Sigmoid colon (tissue), 7 donors: ENCODE data around the gene NUCKS1. TPM values are rescaled to one million over a fixed set of nuclear protein-coding genes. Genes with fewer than 3 reads are reported as not detected.

ENCODE experiments used
- DNase-seq: peaks from one replicate; pipeline ENCODE4 v3.0.0-alpha.2; 2019
- H3K27ac ChIP-seq, 4 donors: fragments of 200-600 bp; sonication (generic); one replicate each; pipeline ENCODE4 v1.5.1; 2016 to 2019; ENCODE audit warnings: mild to moderate bottlenecking in 1 of 4
- H3K27me3 ChIP-seq, 3 donors: fragments of 200-600 bp; sonication (generic); one replicate each; pipeline ENCODE4 v1.5.1; 2019; ENCODE audit warnings: mild to moderate bottlenecking in 1 of 3
- H3K36me3 ChIP-seq, 4 donors: fragments of 200-600 bp; sonication (generic); one replicate each; pipeline ENCODE4 v1.5.1; 2016 to 2019
- H3K4me1 ChIP-seq, 4 donors: fragments of 200-600 bp; sonication (generic); one replicate each; pipeline ENCODE4 v1.5.1; 2017 to 2019
- H3K4me3 ChIP-seq, 4 donors: fragments of 200-600 bp; sonication (generic); one replicate each; pipeline ENCODE4 v1.5.1; 2017 to 2019; ENCODE audit warnings: mild to moderate bottlenecking in 2 of 4, moderate library complexity in 1 of 4
- H3K9me3 ChIP-seq, 4 donors: fragments of 200-600 bp in 3 of 4; sonication (generic) in 3 of 4; one replicate each; pipeline versions ENCODE4 v1.5.1 to v1.6.1; 2013 to 2019
- EP300 ChIP-seq, 4 donors: sonication (generic); formaldehyde crosslinking; IDR thresholded peaks; one replicate each; pipeline ENCODE4 v1.6.1; 2017; ENCODE audit warnings: antibody characterized with exemption in 4 of 4
- POLR2A ChIP-seq, 2 donors: fragments of 450-650 bp; IDR thresholded peaks; one replicate each; pipeline ENCODE4 v1.6.1; 2016; ENCODE audit warnings: antibody characterized with exemption in 2 of 2, mild to moderate bottlenecking in 2 of 2, moderate library complexity in 2 of 2
- POLR2AphosphoS5 ChIP-seq, 4 donors: sonication (generic); formaldehyde crosslinking; IDR thresholded peaks; one replicate each; pipeline ENCODE4 v1.6.1; 2017; ENCODE audit warnings: antibody characterized with exemption in 4 of 4
- WGBS, 2 donors: extraction: QIAGEN DNeasy Blood & Tissue Kit; methylation state at CpG; one replicate each; pipeline ENCODE4 v1.1.7; 2013; 5-methylcytosine and 5-hydroxymethylcytosine counted together
- intact Hi-C: fragments of 100-400 bp; cut with DNase I; formaldehyde crosslinking; loops from one replicate; pipeline ENCODE4 v1.15.1; 2023
- polyA plus RNA-seq, 3 donors: library from polyadenylated mRNA; stranded (reverse); fragments of 200-250 nt; gene quantifications; one replicate each; pipeline ENCODE4 v1.2.3, GENCODE V29; 2013
- total RNA-seq, 4 donors: library from RNA; depleted of rRNA; stranded (reverse); fragments of >200 nt; gene quantifications; one replicate each; pipeline ENCODE4 v1.1.0, GENCODE V29; 2016
- TF ChIP-seq, protein P1 (sequence below), 4 experiments: fragments of 450-650 bp in 3 of 4; fragments of 200-600 bp in 1 of 4; IDR thresholded peaks; one replicate each; pipeline ENCODE4 v1.5.1; 2016 to 2019; ENCODE audit warnings: antibody characterized with exemption in 4 of 4, mild to moderate bottlenecking in 3 of 4, moderate library complexity in 2 of 4
- donor health status: healthy with polysubstance abuse.
- donor health status: Bipolar disorder and iron deficiency.
- donor health status: healthy.

NUCKS1 gene
- total and polyA plus RNA-seq, 7 donors = 22.2 to 112 (median 88.9) TPM

- 87 to 94% methylated on average over 1 of the region's 1 CpG for WGBS, 2 donors
- intact Hi-C loops = loop anchor here (10.0 kb wide), 1 partner anchor 710 kb away; no protein-coding TSS in a partner anchor
These were observed 14.8 kb downstream of the NUCKS1 start for GRCh38 chr1:205735218-205735617.

DNA sequence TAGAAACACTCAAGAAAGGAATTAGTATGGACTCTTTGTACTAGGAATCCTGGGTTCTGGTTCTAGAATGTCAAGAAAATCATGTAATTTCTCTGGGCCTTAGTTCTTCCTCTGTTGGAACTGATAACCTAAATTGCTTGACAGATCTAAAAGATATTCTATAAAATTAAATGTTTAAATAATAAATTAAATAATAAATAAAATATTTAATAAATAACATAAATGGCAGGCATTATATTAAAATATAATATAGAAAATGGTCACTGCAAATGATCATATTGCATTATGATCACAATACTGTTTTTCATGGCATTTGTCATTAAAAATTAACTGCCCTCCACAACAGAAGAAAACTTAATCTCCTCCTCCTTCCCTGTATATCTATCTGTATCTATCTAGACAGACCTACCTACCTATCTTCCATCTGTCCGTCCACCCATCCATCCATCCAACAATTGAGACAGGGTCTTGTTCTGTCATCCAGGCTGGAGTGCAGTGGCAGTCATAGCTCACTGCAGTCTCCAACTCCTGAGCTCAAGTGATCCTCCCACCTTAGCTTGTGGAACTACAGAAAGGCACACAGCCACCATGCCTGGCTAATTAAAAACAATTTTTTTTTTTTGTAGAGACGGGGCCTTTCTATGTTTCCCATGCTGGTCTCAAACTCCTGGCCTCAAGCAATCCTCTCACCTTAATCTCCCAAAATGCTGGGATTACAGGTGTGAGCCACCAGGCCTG is 16.4 kb downstream of the NUCKS1 start:
- H3K36me3 ChIP-seq = peaks cover 0 to 26% (median 0%) of the 10 kb centered on the region in 4 donors
- H3K27me3 ChIP-seq = no peaks in the 10 kb centered on the region
- intact Hi-C loops = loop anchor here (10.0 kb wide), 1 partner anchor 711 kb away; no protein-coding TSS in a partner anchor
- TF ChIP-seq POLR2A (IDR thresholded peaks at IDR 0.05) = no peak
- TF ChIP-seq, protein P1, sequence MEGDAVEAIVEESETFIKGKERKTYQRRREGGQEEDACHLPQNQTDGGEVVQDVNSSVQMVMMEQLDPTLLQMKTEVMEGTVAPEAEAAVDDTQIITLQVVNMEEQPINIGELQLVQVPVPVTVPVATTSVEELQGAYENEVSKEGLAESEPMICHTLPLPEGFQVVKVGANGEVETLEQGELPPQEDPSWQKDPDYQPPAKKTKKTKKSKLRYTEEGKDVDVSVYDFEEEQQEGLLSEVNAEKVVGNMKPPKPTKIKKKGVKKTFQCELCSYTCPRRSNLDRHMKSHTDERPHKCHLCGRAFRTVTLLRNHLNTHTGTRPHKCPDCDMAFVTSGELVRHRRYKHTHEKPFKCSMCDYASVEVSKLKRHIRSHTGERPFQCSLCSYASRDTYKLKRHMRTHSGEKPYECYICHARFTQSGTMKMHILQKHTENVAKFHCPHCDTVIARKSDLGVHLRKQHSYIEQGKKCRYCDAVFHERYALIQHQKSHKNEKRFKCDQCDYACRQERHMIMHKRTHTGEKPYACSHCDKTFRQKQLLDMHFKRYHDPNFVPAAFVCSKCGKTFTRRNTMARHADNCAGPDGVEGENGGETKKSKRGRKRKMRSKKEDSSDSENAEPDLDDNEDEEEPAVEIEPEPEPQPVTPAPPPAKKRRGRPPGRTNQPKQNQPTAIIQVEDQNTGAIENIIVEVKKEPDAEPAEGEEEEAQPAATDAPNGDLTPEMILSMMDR (IDR thresholded peaks at IDR 0.05) = no peak
- TF ChIP-seq POLR2AphosphoS5 (IDR thresholded peaks at IDR 0.05) = no peak
- TF ChIP-seq EP300 (IDR thresholded peaks at IDR 0.05) = no peak
- H3K4me3 ChIP-seq = no peak overlapping the region
- no peak overlapping the region for H3K27ac ChIP-seq
- WGBS, 2 donors = 92% methylated on average over 2 of the region's 2 CpGs
- no peaks in the 10 kb centered on the region for H3K9me3 ChIP-seq
- H3K4me1 ChIP-seq = peaks cover 0 to 47% (median 9%) of the 10 kb centered on the region in 4 donors
- DNase-seq = no peak

More at GRCh38 chr1:205735218-205735617, 14.8 kb downstream of the NUCKS1 start:
- Histone ChIP-seq H3K27me3 (no peaks in the 10 kb centered on the region), H3K9me3 (no peaks in the 10 kb centered on the region), H3K27ac (no peak overlapping the region), H3K4me3 (no peak overlapping the region), H3K36me3 (peaks cover 0 to 14% (median 0%) of the 10 kb centered on the region in 4 donors), H3K4me1 (peaks cover 0 to 54% (median 12%) of the 10 kb centered on the region in 4 donors)
- DNase-seq = no peak
- TF ChIP-seq, protein P1 (IDR thresholded peaks at IDR 0.05) = no peak
- TF ChIP-seq POLR2AphosphoS5 (IDR thresholded peaks at IDR 0.05) = no peak
- no peak for TF ChIP-seq EP300 (IDR thresholded peaks at IDR 0.05)
- no peak for TF ChIP-seq POLR2A (IDR thresholded peaks at IDR 0.05)

DNA sequence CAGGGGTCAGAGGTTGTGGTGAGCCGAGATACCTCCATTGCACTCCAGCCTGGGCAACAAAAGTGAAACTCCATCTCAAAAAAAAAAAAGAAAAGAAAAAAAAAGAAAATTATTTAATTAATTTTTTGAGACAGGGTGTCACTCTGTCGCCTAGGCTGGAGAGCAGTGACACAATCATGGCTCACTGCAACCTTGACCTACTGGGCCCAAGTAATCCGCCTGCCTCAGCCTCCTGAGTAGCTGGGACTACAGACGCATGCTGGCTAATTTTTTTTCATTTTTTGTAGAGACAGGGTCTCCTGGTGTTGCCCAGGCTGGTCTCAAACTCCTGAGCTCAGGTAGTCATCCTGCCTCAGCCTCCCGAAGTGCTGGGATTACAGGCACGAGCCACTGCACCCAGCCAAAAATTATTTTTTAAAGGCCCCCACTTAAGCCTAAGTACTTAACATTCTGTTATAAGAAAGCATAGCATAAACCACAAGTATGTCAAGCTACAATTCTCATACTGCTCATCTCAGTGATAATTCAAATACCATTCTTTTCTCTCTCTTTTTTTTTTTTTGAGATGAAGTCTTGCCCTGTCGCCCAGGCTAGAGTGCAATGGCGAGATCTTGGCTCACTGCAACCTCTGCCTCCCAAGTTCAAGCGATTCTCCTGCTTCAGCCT is 19.9 kb downstream of the NUCKS1 start:
- 96% methylated on average over 9 of the region's 9 CpGs for WGBS, 2 donors
- Histone ChIP-seq H3K27ac (no peak overlapping the region), H3K4me3 (no peak overlapping the region), H3K9me3 (no peaks in the 10 kb centered on the region), H3K4me1 (peaks cover 0 to 30% (median 8%) of the 10 kb centered on the region in 4 donors), H3K36me3 (peaks cover 0 to 44% (median 11%) of the 10 kb centered on the region in 4 donors), H3K27me3 (no peaks in the 10 kb centered on the region)
- DNase-seq = no peak
- no peak for TF ChIP-seq EP300 (IDR thresholded peaks at IDR 0.05)
- TF ChIP-seq, protein P1 (IDR thresholded peaks at IDR 0.05) = no peak
- no peak for TF ChIP-seq POLR2AphosphoS5 (IDR thresholded peaks at IDR 0.05)
- TF ChIP-seq POLR2A (IDR thresholded peaks at IDR 0.05) = no peak
- intact Hi-C loops = loop anchor here (10.0 kb wide), 1 partner anchor 715 kb away; no protein-coding TSS in a partner anchor

DNA sequence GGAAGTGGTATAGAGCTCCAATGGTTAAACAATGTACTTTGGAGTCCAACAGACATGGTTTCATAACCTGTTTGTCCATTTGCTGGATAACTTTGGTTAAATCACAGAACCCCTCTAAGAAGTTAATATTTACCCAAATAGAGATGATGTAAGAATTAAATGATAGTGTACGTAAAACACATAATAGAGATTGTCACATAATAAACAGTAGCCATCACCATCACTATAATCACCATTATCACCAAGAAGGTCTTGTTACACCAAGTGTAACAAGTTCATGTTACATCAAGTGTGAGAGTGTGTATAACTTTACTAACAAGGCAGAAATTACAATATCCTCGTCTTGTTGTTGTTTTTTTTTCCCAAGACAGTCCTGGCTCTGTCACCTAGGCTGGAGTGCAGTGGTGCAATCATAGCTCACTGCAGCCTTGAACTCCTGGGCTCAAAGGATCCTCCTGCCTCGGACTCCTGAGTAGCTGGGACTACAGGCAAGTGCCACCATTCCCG is 23.3 kb downstream of the NUCKS1 start:
- H3K27ac ChIP-seq = no peak overlapping the region
- no peak overlapping the region for H3K4me3 ChIP-seq
- H3K36me3 ChIP-seq = peaks cover 0 to 72% (median 13%) of the 10 kb centered on the region in 4 donors
- H3K9me3 ChIP-seq = no peaks in the 10 kb centered on the region
- TF ChIP-seq, protein P1 (IDR thresholded peaks at IDR 0.05) = no peak
- H3K4me1 ChIP-seq = peaks cover 0 to 11% (median 3%) of the 10 kb centered on the region in 4 donors
- 62 to 80% methylated on average over 4 of the region's 4 CpGs for WGBS, 2 donors
- H3K27me3 ChIP-seq = no peaks in the 10 kb centered on the region
- intact Hi-C loops = no loop called here
- DNase-seq = no peak
